ENCODE data around the gene ROR1. TPM values are rescaled to one million over a fixed set of nuclear protein-coding genes. Genes with fewer than 3 reads are reported as not detected.

ROR1 gene
- total RNA-seq, 2 donors from 2014 or later: 0.09 TPM; not detected in 1

GRCh38 chr1:63951059-63951946 lies 177.5 kb downstream of the ROR1 start:
- Mint-ChIP-seq H3K36me3 (ENCODE audit: low read depth) (no peaks in the 10 kb centered on the region), H3K27ac (no peak overlapping the region), H3K9me3 (no peaks in the 10 kb centered on the region), H3K4me1 (no peaks in the 10 kb centered on the region), H3K27me3 (peaks cover 11% of the 10 kb centered on the region), H3K4me3 (no peak overlapping the region)
- no peak for ATAC-seq (replicated peaks)

DNA sequence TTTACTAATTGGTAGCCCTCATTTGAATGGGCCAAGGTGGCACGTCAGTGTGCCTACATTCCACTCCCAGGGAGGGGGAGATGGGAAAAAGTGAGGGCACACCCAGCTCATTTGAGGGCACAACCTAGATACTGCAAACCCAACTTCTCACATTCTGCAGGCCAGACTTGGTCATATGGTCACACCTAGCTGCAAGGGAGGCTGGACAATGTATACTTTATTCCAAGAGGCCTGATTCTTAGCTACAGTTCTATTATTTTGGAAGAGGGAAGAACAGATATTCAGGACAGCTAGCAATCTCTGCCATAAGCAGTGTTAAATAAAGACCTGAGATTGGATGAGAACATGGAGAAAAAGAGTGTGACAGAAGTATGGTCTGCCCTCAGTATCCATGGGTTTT lies 180.4 kb downstream of the ROR1 start:
- Mint-ChIP-seq H3K4me3 (no peak overlapping the region), H3K36me3 (ENCODE audit: low read depth) (no peaks in the 10 kb centered on the region)

GRCh38 chr1:63955370-63956145 lies 181.7 kb downstream of the ROR1 start:
- Mint-ChIP-seq H3K36me3 (ENCODE audit: low read depth) (no peaks in the 10 kb centered on the region), H3K27me3 (peaks cover 18% of the 10 kb centered on the region), H3K4me3 (no peak overlapping the region), H3K4me1 (no peaks in the 10 kb centered on the region), H3K27ac (no peak overlapping the region), H3K9me3 (peaks cover 9% of the 10 kb centered on the region)
- no peak for ATAC-seq (replicated peaks)

More for the DNA sequence above, 180.4 kb downstream of the ROR1 start:
- Mint-ChIP-seq H3K4me1 (no peaks in the 10 kb centered on the region), H3K9me3 (peaks cover 9% of the 10 kb centered on the region), H3K27ac (no peak overlapping the region), H3K27me3 (peaks cover 14% of the 10 kb centered on the region)
- no peak for ATAC-seq (replicated peaks)

- Mint-ChIP-seq H3K27ac (no peak overlapping the region), H3K4me3 (no peak overlapping the region), H3K36me3 (ENCODE audit: low read depth) (no peaks in the 10 kb centered on the region), H3K4me1 (no peaks in the 10 kb centered on the region), H3K27me3 (peaks cover 20% of the 10 kb centered on the region), H3K9me3 (peaks cover 9% of the 10 kb centered on the region)
- no peak for ATAC-seq (replicated peaks)
Observed at GRCh38 chr1:63958556-63958955, 184.7 kb downstream of the ROR1 start.

GRCh38 chr1:63960326-63960725 lies 186.5 kb downstream of the ROR1 start:
- Mint-ChIP-seq H3K9me3 (peaks cover 9% of the 10 kb centered on the region), H3K4me3 (no peak overlapping the region), H3K27me3 (peaks cover 20% of the 10 kb centered on the region), H3K27ac (no peak overlapping the region), H3K4me1 (no peaks in the 10 kb centered on the region), H3K36me3 (ENCODE audit: low read depth) (no peaks in the 10 kb centered on the region)
- ATAC-seq (replicated peaks): no peak

GRCh38 chr1:63966016-63966415 lies 192.2 kb downstream of the ROR1 start:
- Mint-ChIP-seq H3K9me3 (no peaks in the 10 kb centered on the region), H3K27me3 (peaks cover 25% of the 10 kb centered on the region), H3K4me3 (no peak overlapping the region), H3K27ac (no peak overlapping the region), H3K4me1 (no peaks in the 10 kb centered on the region), H3K36me3 (ENCODE audit: low read depth) (no peaks in the 10 kb centered on the region)
- no peak for ATAC-seq (replicated peaks)

GRCh38 chr1:63967901-63968300 lies 194.1 kb downstream of the ROR1 start:
- Mint-ChIP-seq H3K27ac (no peak overlapping the region), H3K9me3 (no peaks in the 10 kb centered on the region), H3K27me3 (peaks cover 21% of the 10 kb centered on the region), H3K4me3 (no peak overlapping the region), H3K4me1 (no peaks in the 10 kb centered on the region), H3K36me3 (ENCODE audit: low read depth) (no peaks in the 10 kb centered on the region)
- no peak for ATAC-seq (replicated peaks)

DNA sequence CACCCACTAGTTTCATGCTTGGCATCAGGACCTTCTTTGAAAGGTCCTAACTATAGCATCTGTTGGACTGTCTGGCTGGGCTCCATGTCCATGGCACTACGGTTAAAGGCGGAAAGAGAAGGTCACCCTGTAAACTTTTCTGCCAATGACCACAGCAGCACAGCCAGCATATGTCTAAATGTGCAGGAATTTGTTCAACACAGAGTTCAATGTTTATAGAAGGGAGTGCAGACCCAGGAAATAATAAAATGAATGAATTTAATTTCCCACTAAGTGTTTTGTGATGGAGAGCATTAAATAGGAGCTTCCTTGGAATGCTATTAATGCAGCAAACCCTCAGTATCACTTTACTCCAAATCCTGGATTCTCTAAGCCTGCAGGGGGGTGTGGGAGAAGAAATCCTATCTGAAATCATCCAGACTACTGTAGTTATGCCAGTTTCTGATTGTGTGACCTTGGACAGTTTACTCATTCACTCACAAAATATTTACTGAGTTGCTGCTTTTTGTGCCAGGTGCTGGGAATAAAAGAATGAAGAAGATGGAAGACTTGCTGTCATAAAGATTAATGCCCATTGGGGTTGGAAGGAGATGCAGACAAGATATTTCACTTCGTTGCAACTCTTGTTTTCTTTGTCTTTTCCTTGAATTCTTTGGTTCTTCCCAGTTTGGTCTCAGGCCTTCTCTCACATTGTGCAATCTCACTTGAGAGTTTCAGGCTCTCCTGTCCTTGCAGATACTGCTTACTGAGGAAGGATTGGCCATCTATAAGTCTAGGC lies 195.0 kb downstream of the ROR1 start:
- Mint-ChIP-seq H3K27me3 (peaks cover 25% of the 10 kb centered on the region), H3K27ac (no peak overlapping the region), H3K4me3 (no peak overlapping the region), H3K4me1 (no peaks in the 10 kb centered on the region), H3K36me3 (ENCODE audit: low read depth) (no peaks in the 10 kb centered on the region), H3K9me3 (no peaks in the 10 kb centered on the region)
- ATAC-seq (replicated peaks): no peak

GRCh38 chr1:63969441-63969901 lies 195.7 kb downstream of the ROR1 start:
- ATAC-seq (replicated peaks): no peak
- Mint-ChIP-seq H3K4me3 (no peak overlapping the region), H3K36me3 (ENCODE audit: low read depth) (no peaks in the 10 kb centered on the region), H3K27me3 (peaks cover 25% of the 10 kb centered on the region), H3K9me3 (no peaks in the 10 kb centered on the region), H3K4me1 (no peaks in the 10 kb centered on the region), H3K27ac (no peak overlapping the region)

DNA sequence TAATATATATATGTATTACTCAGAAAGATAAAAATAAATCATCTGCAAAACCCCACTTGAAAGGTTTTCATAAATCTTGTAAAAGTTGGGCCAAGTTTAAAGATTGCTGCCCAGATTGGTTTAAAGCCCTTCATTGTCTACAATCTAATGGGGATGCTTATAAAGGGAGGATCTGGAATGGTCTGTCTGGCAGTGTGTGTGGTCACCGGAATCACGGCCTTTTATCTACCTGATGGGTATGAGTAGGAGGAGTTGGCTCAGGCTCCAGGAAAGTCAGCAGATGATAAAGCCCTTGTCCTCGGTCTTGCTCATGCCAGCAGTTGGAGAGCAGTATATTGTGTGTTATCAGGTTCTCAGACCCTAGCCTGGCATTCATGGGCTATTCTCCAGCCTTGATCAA lies 197.7 kb downstream of the ROR1 start:
- Mint-ChIP-seq H3K36me3 (ENCODE audit: low read depth) (no peaks in the 10 kb centered on the region), H3K4me3 (no peak overlapping the region), H3K27ac (no peak overlapping the region), H3K9me3 (no peaks in the 10 kb centered on the region), H3K27me3 (peaks cover 22% of the 10 kb centered on the region), H3K4me1 (no peaks in the 10 kb centered on the region)
- ATAC-seq (replicated peaks): no peak

GRCh38 chr1:63973005-63973419 lies 199.2 kb downstream of the ROR1 start:
- peaks cover 20% of the 10 kb centered on the region for H3K27me3 Mint-ChIP-seq
- H3K36me3 Mint-ChIP-seq (ENCODE audit: low read depth): no peaks in the 10 kb centered on the region
- ATAC-seq (replicated peaks): no peak
- H3K27ac Mint-ChIP-seq: no peak overlapping the region
- no peaks in the 10 kb centered on the region for H3K9me3 Mint-ChIP-seq
- H3K4me1 Mint-ChIP-seq: no peaks in the 10 kb centered on the region
- no peak overlapping the region for H3K4me3 Mint-ChIP-seq

DNA sequence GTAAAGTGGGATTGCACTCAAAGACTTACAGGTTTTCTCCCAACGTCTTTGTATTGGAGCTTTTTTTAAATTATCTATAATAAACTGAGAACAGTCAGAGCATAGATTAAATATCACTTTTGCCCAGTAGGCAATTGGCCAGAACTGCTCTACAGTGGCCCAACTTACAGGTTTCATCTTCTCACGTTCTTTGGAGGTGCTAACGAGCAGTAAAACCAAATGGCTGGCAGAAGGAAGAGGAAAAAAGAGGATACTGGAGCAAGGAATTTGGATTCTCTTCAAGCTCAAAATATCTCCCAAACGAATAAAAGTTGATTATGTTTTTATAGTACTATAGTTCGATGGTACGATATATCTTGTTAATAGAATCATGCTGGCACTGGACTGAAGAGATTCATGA lies 201.1 kb downstream of the ROR1 start:
- H3K36me3 Mint-ChIP-seq (ENCODE audit: low read depth): no peaks in the 10 kb centered on the region

GRCh38 chr1:63975481-63975880 lies 201.7 kb downstream of the ROR1 start:
- Mint-ChIP-seq H3K27me3 (peaks cover 13% of the 10 kb centered on the region), H3K27ac (no peak overlapping the region), H3K4me3 (no peak overlapping the region), H3K36me3 (ENCODE audit: low read depth) (no peaks in the 10 kb centered on the region), H3K4me1 (no peaks in the 10 kb centered on the region), H3K9me3 (no peaks in the 10 kb centered on the region)
- no peak for ATAC-seq (replicated peaks)

More for the DNA sequence above, 201.1 kb downstream of the ROR1 start:
- Mint-ChIP-seq H3K9me3 (no peaks in the 10 kb centered on the region), H3K4me3 (no peak overlapping the region), H3K27ac (no peak overlapping the region), H3K27me3 (peaks cover 16% of the 10 kb centered on the region), H3K4me1 (no peaks in the 10 kb centered on the region)
- no peak for ATAC-seq (replicated peaks)

DNA sequence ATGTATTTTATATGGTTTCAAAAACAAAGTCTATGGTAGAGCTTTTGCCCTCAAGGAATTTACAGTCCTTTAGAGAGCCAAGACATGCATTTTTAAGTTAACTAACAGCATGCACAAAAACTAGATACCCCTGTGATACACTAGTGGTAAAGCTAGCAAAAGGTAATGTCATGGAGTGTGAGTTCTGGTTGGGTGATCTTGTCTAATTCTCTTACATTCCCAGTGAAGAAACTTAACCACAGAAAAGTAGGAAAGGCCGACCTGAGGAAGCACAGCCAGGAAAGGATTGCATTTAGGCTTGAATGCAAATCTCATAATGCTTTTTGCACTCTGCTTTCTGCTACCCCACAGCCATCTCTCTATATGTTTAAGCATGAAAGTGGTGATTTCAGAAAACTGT lies 202.2 kb downstream of the ROR1 start:
- ATAC-seq (replicated peaks): no peak
- Mint-ChIP-seq H3K4me1 (no peaks in the 10 kb centered on the region), H3K9me3 (no peaks in the 10 kb centered on the region), H3K36me3 (ENCODE audit: low read depth) (no peaks in the 10 kb centered on the region), H3K4me3 (no peak overlapping the region), H3K27me3 (peaks cover 16% of the 10 kb centered on the region), H3K27ac (no peak overlapping the region)
